ENCODE data around the gene CAPN8.

Gene CAPN8

GRCh38 chr1:223682502-223682901 is 17.0 kb upstream of the CAPN8 start:
- DNase-seq (ENCODE audit: insufficient read length, low spot score) (no peak), FAIRE-seq (no peak)

GRCh38 chr1:223680188-223680587 is 14.7 kb upstream of the CAPN8 start:
- FAIRE-seq (no peak), DNase-seq (ENCODE audit: insufficient read length, low spot score) (no peak)
- TF ChIP-seq POU2F2 (IDR thresholded peaks at IDR 0.05; ENCODE audit: low read depth, low read length) (no peak), TAF1 (IDR thresholded peaks at IDR 0.05; ENCODE audit: low read depth, low read length) (no peak), POLR2A (IDR thresholded peaks at IDR 0.05; ENCODE audit: low read depth, low read length) (no peak), SPI1 (IDR thresholded peaks at IDR 0.05; ENCODE audit: low read depth, low read length) (no peak), POLR2AphosphoS5 (IDR thresholded peaks at IDR 0.05; ENCODE audit: low read depth, low read length) (no peak), PAX5 (IDR thresholded peaks at IDR 0.05; ENCODE audit: insufficient read depth, low read length, severe bottlenecking) (no peak)

More at GRCh38 chr1:223682502-223682901, 17.0 kb upstream of the CAPN8 start:
- no peak for TF ChIP-seq POU2F2 (IDR thresholded peaks at IDR 0.05; ENCODE audit: low read depth, low read length)
- TF ChIP-seq POLR2A (IDR thresholded peaks at IDR 0.05; ENCODE audit: low read depth, low read length) = no peak
- TF ChIP-seq POLR2AphosphoS5 (IDR thresholded peaks at IDR 0.05; ENCODE audit: low read depth, low read length) = no peak
- TF ChIP-seq TAF1 (IDR thresholded peaks at IDR 0.05; ENCODE audit: low read depth, low read length) = no peak
- no peak for TF ChIP-seq PAX5 (IDR thresholded peaks at IDR 0.05; ENCODE audit: insufficient read depth, low read length, severe bottlenecking)
- no peak for TF ChIP-seq SPI1 (IDR thresholded peaks at IDR 0.05; ENCODE audit: low read depth, low read length)

- TF ChIP-seq POU2F2 (IDR thresholded peaks at IDR 0.05; ENCODE audit: low read depth, low read length) (no peak), PAX5 (IDR thresholded peaks at IDR 0.05; ENCODE audit: insufficient read depth, low read length, severe bottlenecking) (no peak), SPI1 (IDR thresholded peaks at IDR 0.05; ENCODE audit: low read depth, low read length) (no peak), POLR2A (IDR thresholded peaks at IDR 0.05; ENCODE audit: low read depth, low read length) (no peak), POLR2AphosphoS5 (IDR thresholded peaks at IDR 0.05; ENCODE audit: low read depth, low read length) (no peak), TAF1 (IDR thresholded peaks at IDR 0.05; ENCODE audit: low read depth, low read length) (no peak)
- DNase-seq (ENCODE audit: insufficient read length, low spot score) (no peak), FAIRE-seq (no peak)
Measured at GRCh38 chr1:223678841-223679240, 13.3 kb upstream of the CAPN8 start.

- no peak for DNase-seq (ENCODE audit: insufficient read length, low spot score)
- TF ChIP-seq SPI1 (IDR thresholded peaks at IDR 0.05; ENCODE audit: low read depth, low read length) (peak; percentile 50; the same call in 1 of the 2 replicates), POLR2A (IDR thresholded peaks at IDR 0.05; ENCODE audit: low read depth, low read length) (no peak), PAX5 (IDR thresholded peaks at IDR 0.05; ENCODE audit: insufficient read depth, low read length, severe bottlenecking) (no peak)
- FAIRE-seq = no peak
Measured at GRCh38 chr1:223674119-223674890, 8.8 kb upstream of the CAPN8 start.

GRCh38 chr1:223670458-223671159 is 5.1 kb upstream of the CAPN8 start:
- DNase-seq (ENCODE audit: insufficient read length, low spot score) = no peak
- no peak for FAIRE-seq
- TF ChIP-seq SPI1 (IDR thresholded peaks at IDR 0.05; ENCODE audit: low read depth, low read length) = no peak
- no peak for TF ChIP-seq POLR2AphosphoS5 (IDR thresholded peaks at IDR 0.05; ENCODE audit: low read depth, low read length)
- TF ChIP-seq PAX5 (IDR thresholded peaks at IDR 0.05; ENCODE audit: insufficient read depth, low read length, severe bottlenecking) = no peak
- no peak for TF ChIP-seq POLR2A (IDR thresholded peaks at IDR 0.05; ENCODE audit: low read depth, low read length)
- TF ChIP-seq TAF1 (IDR thresholded peaks at IDR 0.05; ENCODE audit: low read depth, low read length) = no peak
- TF ChIP-seq POU2F2 (IDR thresholded peaks at IDR 0.05; ENCODE audit: low read depth, low read length) = no peak

GRCh38 chr1:223669003-223669795 is 3.7 kb upstream of the CAPN8 start:
- TF ChIP-seq POU2F2 (IDR thresholded peaks at IDR 0.05; ENCODE audit: low read depth, low read length) (no peak), PAX5 (IDR thresholded peaks at IDR 0.05; ENCODE audit: insufficient read depth, low read length, severe bottlenecking) (no peak), POLR2A (IDR thresholded peaks at IDR 0.05; ENCODE audit: low read depth, low read length) (no peak), TAF1 (IDR thresholded peaks at IDR 0.05; ENCODE audit: low read depth, low read length) (no peak), SPI1 (IDR thresholded peaks at IDR 0.05; ENCODE audit: low read depth, low read length) (no peak), POLR2AphosphoS5 (IDR thresholded peaks at IDR 0.05; ENCODE audit: low read depth, low read length) (no peak)
- no peak for FAIRE-seq
- DNase-seq (ENCODE audit: insufficient read length, low spot score) = no peak

GRCh38 chr1:223667484-223668182 is 2.1 kb upstream of the CAPN8 start:
- no peak for TF ChIP-seq POLR2AphosphoS5 (IDR thresholded peaks at IDR 0.05; ENCODE audit: low read depth, low read length)
- TF ChIP-seq POLR2A (IDR thresholded peaks at IDR 0.05; ENCODE audit: low read depth, low read length) = no peak
- TF ChIP-seq PAX5 (IDR thresholded peaks at IDR 0.05; ENCODE audit: insufficient read depth, low read length, severe bottlenecking) = no peak
- TF ChIP-seq TAF1 (IDR thresholded peaks at IDR 0.05; ENCODE audit: low read depth, low read length) = no peak
- TF ChIP-seq POU2F2 (IDR thresholded peaks at IDR 0.05; ENCODE audit: low read depth, low read length) = no peak
- DNase-seq (ENCODE audit: insufficient read length, low spot score) (no peak), FAIRE-seq (no peak)

- DNase-seq (ENCODE audit: insufficient read length, low spot score) = no peak
- FAIRE-seq = no peak
Measured at GRCh38 chr1:223664106-223664505, 1.4 kb downstream of the CAPN8 start.

GRCh38 chr1:223662943-223663342 is 2.6 kb downstream of the CAPN8 start:
- FAIRE-seq (no peak), DNase-seq (ENCODE audit: insufficient read length, low spot score) (no peak)
- TF ChIP-seq PAX5 (IDR thresholded peaks at IDR 0.05; ENCODE audit: insufficient read depth, low read length, severe bottlenecking) (no peak), POLR2AphosphoS5 (IDR thresholded peaks at IDR 0.05; ENCODE audit: low read depth, low read length) (no peak), POU2F2 (IDR thresholded peaks at IDR 0.05; ENCODE audit: low read depth, low read length) (no peak), POLR2A (IDR thresholded peaks at IDR 0.05; ENCODE audit: low read depth, low read length) (no peak), TAF1 (IDR thresholded peaks at IDR 0.05; ENCODE audit: low read depth, low read length) (no peak), SPI1 (IDR thresholded peaks at IDR 0.05; ENCODE audit: low read depth, low read length) (no peak)

More at GRCh38 chr1:223664106-223664505, 1.4 kb downstream of the CAPN8 start:
- TF ChIP-seq SPI1 (IDR thresholded peaks at IDR 0.05; ENCODE audit: low read depth, low read length) = no peak
